Progenitor cell of endocrine pancreas (in vitro differentiated cells): ENCODE measurements around the gene SLC35A5. TPM values are rescaled to one million over a fixed set of nuclear protein-coding genes. Genes with fewer than 3 reads are reported as not detected.

Experiments used
- DNase-seq: peaks from one replicate; pipeline ENCODE4 v3.0.0; 2021; ENCODE audit warnings: low spot score; ENCODE audit not compliant: unreplicated experiment
- H3K27ac Mint-ChIP-seq: 2 replicates; pipeline ENCODE4 v1.8.0; 2021; ENCODE audit warnings: mild to moderate bottlenecking, moderate library complexity, mixed read lengths
- H3K27me3 Mint-ChIP-seq: 2 replicates; pipeline ENCODE4 v1.8.0; 2021; ENCODE audit warnings: mixed read lengths
- H3K36me3 Mint-ChIP-seq: 2 replicates; pipeline ENCODE4 v1.8.0; 2022; ENCODE audit warnings: mixed read lengths; ENCODE audit not compliant: insufficient read depth
- H3K4me1 Mint-ChIP-seq: 2 replicates; pipeline ENCODE4 v1.8.0; 2021; ENCODE audit warnings: low read depth, mixed read lengths
- H3K4me3 Mint-ChIP-seq: 2 replicates; pipeline ENCODE4 v1.8.0; 2021; ENCODE audit warnings: low read depth, mild to moderate bottlenecking, moderate library complexity, mixed read lengths
- H3K9me3 Mint-ChIP-seq: 2 replicates; pipeline ENCODE4 v1.8.0; 2021; ENCODE audit warnings: low read depth, mixed read lengths
- CTCF ChIP-seq: fragments of 200-600 bp; sonication (generic); IDR thresholded peaks from one replicate; pipeline ENCODE4 v1.5.0; 2021; ENCODE audit warnings: antibody characterized with exemption, mild to moderate bottlenecking; ENCODE audit not compliant: unreplicated experiment
- total RNA-seq: library from RNA; stranded (reverse); gene quantifications from 2 replicates; pipeline ENCODE4 v1.2.1, GENCODE V29; 2021

Gene SLC35A5
- total RNA-seq, 1 donor from 2014 or later = 33.8 TPM

GRCh38 chr3:112585782-112586181 lies 23.9 kb downstream of the SLC35A5 start:
- Mint-ChIP-seq H3K4me3 (no peak overlapping the region), H3K9me3 (no peaks in the 10 kb centered on the region), H3K27me3 (no peaks in the 10 kb centered on the region), H3K27ac (no peak overlapping the region), H3K4me1 (no peaks in the 10 kb centered on the region), H3K36me3 (peaks cover 6% of the 10 kb centered on the region)
- no peak for TF ChIP-seq CTCF
- no peak for DNase-seq

GRCh38 chr3:112587336-112587735 lies 25.5 kb downstream of the SLC35A5 start:
- no peak for TF ChIP-seq CTCF

GRCh38 chr3:112593258-112593657 lies 31.4 kb downstream of the SLC35A5 start:
- Mint-ChIP-seq H3K9me3 (no peaks in the 10 kb centered on the region), H3K27me3 (no peaks in the 10 kb centered on the region), H3K4me1 (no peaks in the 10 kb centered on the region), H3K4me3 (no peak overlapping the region), H3K36me3 (peaks cover 4% of the 10 kb centered on the region), H3K27ac (no peak overlapping the region)
- DNase-seq = no peak
- no peak for TF ChIP-seq CTCF

More at GRCh38 chr3:112587336-112587735, 25.5 kb downstream of the SLC35A5 start:
- no peak for DNase-seq
- H3K9me3 Mint-ChIP-seq = no peaks in the 10 kb centered on the region
- H3K27ac Mint-ChIP-seq = no peak overlapping the region
- peaks cover 6% of the 10 kb centered on the region for H3K36me3 Mint-ChIP-seq
- H3K4me3 Mint-ChIP-seq = no peak overlapping the region
- H3K27me3 Mint-ChIP-seq = no peaks in the 10 kb centered on the region
- no peaks in the 10 kb centered on the region for H3K4me1 Mint-ChIP-seq

GRCh38 chr3:112594856-112595255 lies 33.0 kb downstream of the SLC35A5 start:
- no peak overlapping the region for H3K4me3 Mint-ChIP-seq
- H3K9me3 Mint-ChIP-seq = no peaks in the 10 kb centered on the region
- no peak for TF ChIP-seq CTCF
- no peak for DNase-seq
- H3K36me3 Mint-ChIP-seq = no peaks in the 10 kb centered on the region
- H3K27me3 Mint-ChIP-seq = no peaks in the 10 kb centered on the region
- no peaks in the 10 kb centered on the region for H3K4me1 Mint-ChIP-seq
- no peak overlapping the region for H3K27ac Mint-ChIP-seq

- no peaks in the 10 kb centered on the region for H3K27me3 Mint-ChIP-seq
- H3K9me3 Mint-ChIP-seq = no peaks in the 10 kb centered on the region
- H3K4me1 Mint-ChIP-seq = no peaks in the 10 kb centered on the region
- TF ChIP-seq CTCF = no peak
- H3K27ac Mint-ChIP-seq = no peak overlapping the region
- DNase-seq = no peak
- no peaks in the 10 kb centered on the region for H3K36me3 Mint-ChIP-seq
- no peak overlapping the region for H3K4me3 Mint-ChIP-seq
Measured at GRCh38 chr3:112597945-112598344, 36.1 kb downstream of the SLC35A5 start.
